PC-9 (cell line): ENCODE results near the gene SMCO2.

Experiments
- EZH2 ChIP-seq: fragments of 200-600 bp; sonication (generic); IDR thresholded peaks from 2 replicates; pipeline ENCODE4 v1.8.0; 2017; ENCODE audit warnings: antibody characterized with exemption, low read depth
- TF ChIP-seq, protein P1 (sequence below): fragments of 200-600 bp; sonication (generic); conservative IDR thresholded peaks from 2 replicates; pipeline ENCODE4 v1.6.1; 2017; ENCODE audit warnings: mixed run types, antibody characterized with exemption, mild to moderate bottlenecking, moderate library complexity

DNA sequence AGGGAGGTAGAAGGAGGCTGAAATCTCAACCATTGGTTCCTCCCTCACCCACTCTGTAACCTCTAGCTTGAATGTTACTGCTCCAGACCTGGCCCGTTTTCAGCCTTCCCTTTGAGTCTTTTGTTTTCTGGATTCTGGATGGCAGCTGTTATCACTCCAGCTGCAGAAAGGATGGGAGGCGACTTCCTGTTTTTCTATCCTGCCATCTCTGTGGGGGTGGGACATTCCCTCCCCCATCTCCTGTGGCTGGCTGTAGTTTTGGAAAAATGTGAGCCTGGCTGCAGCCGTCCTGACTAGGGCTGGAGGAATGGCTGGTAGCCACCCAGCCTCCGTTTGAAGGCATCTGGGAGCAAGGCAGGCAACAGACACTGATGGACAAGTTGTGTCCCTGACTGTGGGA is 74.5 kb downstream of the SMCO2 start:
- TF ChIP-seq, protein P1, sequence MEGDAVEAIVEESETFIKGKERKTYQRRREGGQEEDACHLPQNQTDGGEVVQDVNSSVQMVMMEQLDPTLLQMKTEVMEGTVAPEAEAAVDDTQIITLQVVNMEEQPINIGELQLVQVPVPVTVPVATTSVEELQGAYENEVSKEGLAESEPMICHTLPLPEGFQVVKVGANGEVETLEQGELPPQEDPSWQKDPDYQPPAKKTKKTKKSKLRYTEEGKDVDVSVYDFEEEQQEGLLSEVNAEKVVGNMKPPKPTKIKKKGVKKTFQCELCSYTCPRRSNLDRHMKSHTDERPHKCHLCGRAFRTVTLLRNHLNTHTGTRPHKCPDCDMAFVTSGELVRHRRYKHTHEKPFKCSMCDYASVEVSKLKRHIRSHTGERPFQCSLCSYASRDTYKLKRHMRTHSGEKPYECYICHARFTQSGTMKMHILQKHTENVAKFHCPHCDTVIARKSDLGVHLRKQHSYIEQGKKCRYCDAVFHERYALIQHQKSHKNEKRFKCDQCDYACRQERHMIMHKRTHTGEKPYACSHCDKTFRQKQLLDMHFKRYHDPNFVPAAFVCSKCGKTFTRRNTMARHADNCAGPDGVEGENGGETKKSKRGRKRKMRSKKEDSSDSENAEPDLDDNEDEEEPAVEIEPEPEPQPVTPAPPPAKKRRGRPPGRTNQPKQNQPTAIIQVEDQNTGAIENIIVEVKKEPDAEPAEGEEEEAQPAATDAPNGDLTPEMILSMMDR, result no peak
- TF ChIP-seq EZH2, result no peak
